ENCODE results near the gene MYO3B.
"Not testable (repeated sequence)": the region's sequence is repeated elsewhere in the genome, so short reads cannot be mapped to it uniquely, and the experiment has no call there.

The MYO3B gene

DNA sequence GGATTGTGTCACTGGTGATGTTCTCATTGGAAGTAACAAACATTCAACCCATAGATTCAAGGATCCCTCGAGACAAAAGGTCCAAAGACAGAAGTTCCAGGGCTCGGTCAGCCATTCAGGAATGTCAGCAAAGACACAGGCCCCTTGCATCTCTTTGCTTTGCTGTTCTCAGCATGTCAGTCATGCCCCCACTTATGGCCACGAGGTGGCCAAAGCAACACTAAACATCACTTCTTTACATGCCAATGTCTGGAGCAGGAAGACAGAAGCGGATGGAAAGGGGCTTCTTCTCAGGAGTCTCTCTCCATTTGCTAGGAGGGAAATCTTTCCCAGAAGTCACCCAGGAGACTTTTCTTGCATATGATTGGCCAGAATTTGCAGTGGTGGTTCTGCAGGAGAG, 345.6 kb downstream of the MYO3B start:
- no peak for DNase-seq

DNA sequence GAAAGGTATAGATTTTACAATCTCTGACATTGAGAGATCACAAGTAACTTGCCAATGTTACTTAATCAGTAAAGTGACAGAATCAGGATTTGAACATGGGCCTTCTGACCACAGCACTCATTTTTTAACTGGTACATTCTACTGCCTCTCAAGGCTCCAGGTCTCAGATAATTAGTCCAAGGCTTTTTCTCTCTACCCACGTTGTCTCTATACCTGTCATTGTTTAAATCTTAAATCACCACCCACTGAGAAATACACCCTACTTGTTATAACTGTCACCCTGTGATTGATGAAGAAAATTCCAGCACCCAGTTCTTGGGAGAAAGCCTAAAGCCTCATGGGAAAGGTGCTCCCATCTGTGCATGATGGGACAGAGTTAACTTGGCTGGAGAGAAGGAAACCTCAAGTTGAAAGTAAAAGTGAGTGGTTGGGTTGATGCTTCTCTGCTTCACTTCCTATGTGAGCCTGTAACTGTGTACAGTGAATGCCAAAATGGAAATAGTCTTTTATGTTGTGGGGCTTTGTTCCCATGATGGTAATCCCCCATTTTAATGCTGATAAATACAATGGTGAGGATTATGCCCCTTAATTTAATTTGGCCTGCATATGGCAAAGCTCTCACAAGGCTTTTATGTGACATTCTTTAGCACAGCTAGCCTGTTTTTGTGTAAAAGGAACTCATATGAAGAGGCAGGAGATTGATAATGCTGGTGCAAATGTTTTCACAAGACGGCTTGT, 347.1 kb downstream of the MYO3B start:
- no peak for DNase-seq

- no peak for DNase-seq
Observed at GRCh38 chr2:170525566-170525900, 347.6 kb downstream of the MYO3B start.

DNA sequence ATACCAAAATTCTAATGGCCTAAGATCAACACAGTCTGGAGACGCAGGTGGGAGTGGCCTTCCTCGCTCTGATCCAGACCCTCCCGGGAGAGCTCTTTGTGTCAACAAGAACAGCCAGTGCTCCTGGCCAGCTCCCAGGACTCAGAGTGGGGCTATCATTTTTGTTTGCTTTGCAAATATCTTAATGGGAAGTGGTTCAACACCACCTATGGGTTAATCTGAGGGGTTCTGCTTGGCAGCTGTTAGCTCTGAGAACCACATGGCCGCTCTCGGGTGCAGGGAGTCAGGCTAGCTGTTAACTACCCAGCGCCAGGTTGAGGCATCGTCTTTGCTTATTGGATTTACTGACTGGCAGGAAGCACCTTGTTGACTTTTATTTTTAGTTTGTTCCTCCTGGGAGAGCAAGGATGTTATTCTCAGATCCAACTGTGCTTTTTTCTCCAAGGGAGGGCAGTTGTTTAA, 352.4 kb downstream of the MYO3B start:
- DNase-seq = no peak

GRCh38 chr2:170530803-170531564, 353.0 kb downstream of the MYO3B start:
- no peak for DNase-seq

DNA sequence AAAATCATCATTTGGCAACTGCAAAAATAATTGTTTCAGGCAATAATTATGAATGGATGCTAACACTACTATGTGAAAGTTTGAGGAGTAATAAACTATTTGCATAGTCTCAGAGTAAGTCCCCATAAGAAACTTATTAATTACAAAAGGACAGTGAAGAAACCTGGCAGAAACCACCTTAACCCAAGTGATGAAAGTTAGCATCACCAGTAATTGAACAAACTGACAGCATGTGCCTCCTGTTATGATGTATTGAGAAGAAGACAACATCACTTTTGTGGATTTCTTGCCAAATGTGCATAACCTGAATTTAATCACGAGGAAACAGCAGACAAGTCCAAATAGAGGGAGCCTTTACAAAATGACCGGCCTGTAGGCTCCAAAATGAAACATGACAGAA, 353.9 kb downstream of the MYO3B start:
- DNase-seq = no peak

DNA sequence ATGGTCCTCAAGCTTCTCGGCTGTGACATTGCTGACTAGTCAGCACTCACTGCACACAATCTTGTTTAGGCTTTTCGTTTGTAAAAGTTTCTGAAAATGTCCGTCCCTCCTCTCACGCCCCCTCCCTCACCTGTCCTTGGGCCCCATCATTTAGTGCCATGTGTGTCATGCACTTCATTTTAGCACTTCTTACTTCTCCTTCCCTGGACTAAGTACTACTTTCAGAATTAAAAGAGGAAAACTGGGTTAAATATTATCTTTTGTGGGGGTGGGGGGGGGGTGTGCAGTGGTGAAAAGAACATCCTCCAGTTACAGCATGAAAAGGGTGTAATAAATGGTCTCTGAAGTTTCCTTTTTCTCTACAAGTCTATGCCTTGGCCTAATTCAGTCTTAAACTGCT, 355.2 kb downstream of the MYO3B start:
- DNase-seq = no peak

GRCh38 chr2:170535552-170535951, 357.6 kb downstream of the MYO3B start:
- no peak for DNase-seq

- DNase-seq = no peak
Observed at GRCh38 chr2:170544817-170545216, 366.9 kb downstream of the MYO3B start.

DNA sequence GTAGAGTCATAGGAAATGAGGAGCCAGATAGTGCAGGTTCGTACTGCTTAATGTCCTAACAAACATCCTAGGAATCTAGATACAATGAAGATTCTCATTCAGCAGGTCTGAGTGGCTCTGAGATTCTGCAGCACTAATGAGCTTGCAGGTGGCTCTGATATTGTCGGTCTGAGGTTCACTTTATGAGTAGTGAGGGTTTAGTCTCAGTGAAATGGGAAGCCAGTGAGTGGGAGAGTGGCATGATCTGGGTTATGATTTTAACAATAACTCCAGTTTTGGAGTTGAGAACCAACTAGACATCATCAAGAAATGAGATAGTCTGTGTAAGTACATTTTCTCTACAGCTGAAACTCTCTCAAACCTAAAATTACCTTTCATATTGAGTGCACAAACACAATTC, 370.4 kb downstream of the MYO3B start:
- DNase-seq = no peak

DNA sequence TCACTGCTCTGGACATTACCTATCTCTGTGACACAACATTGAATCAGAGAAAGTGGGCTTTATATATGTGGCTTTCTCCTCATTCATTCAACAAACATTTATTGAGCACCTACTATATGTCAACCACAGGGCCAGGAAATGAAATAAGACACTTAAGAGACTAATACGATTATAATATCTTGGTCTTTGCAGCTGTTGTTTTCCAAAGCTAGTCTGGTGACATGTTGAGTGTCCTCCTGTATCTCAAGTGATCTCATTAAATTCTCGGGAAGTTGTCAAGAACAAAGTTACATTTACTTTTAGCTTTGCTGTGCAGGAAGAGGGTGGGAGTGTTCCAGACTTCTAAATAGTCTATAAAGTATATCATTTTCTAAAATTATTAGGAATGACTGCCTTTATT, 372.6 kb downstream of the MYO3B start:
- DNase-seq = no peak

DNA sequence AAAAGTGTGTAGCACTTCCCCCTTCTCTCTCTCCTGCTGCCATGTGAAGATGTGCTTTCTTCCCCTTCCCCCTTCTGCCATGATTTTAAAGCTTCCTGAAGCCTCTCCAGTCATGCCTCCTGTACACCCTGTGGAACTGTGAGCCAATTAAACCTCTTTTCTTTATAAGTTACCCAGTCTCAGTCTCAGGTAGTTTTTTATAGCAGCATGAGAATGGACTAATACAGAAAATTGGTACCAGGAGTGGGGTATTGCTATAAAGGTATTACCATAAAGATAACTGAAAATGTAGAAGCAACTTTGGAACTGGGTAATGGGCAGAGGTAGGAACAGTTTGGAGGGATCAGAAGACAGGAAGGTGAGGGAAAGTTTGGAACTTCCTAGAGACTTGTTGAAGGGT, 374.0 kb downstream of the MYO3B start:
- not testable (repeated sequence) for DNase-seq

DNA sequence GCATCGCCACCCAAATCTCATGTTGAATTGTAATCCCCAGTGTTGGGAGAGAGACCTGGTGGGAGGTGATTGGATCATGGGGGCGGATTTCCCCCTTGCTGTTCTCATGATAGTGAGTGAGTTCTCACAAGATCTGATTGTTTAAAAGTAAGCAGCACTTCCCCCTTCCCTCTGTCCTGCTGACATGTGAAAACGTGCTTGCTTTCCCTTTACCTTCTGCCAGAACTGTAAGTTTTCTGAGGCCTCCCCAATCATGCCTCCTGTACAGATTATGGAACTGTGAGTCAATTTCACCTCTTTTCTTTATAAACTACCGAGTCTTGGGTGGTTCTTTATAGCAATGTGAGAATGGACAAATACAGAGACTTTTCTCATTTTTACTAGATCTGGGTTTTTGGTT, 375.8 kb downstream of the MYO3B start:
- DNase-seq = no peak

GRCh38 chr2:170554278-170554955, 376.5 kb downstream of the MYO3B start:
- DNase-seq = no peak

DNA sequence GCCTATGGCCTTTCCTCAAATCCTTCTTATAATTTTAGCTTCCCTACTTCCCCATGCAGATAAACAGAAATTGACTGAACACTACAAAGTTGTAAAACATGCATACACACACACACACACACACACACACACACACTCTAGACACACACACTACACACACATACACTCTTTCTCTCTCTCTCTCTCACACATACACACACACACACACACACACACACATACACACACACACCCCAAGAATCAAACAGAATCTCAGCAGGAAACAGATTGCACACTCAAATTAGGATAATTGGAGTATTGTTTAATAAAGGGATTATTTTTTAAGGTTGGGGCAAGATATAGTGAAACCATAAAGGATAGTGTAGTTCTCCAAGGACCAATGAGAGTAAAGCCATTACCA, 385.0 kb downstream of the MYO3B start:
- DNase-seq = no peak

DNA sequence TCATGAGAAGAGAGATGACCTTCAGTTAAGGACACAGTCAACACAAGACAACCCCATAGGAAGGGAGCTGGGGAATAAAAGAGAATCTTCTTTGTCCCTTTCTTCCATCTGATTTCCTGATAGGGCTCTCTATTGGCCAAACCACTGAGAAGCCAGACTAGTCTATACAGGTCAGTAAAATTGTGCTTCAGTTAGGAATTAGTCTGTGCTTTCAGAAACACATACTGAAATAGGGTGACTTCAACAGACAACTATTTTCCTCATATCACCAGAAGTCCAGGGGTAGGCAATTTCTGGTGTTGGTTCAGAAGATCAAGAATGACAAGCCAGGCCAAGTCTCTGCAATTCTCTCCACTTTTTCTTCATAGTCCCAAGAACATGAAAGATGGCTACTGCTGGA, 385.5 kb downstream of the MYO3B start:
- DNase-seq = no peak

- no peak for DNase-seq
Observed at GRCh38 chr2:170566138-170566537, 388.2 kb downstream of the MYO3B start.

- DNase-seq = no peak
Observed at GRCh38 chr2:170567429-170567828, 389.5 kb downstream of the MYO3B start.

DNA sequence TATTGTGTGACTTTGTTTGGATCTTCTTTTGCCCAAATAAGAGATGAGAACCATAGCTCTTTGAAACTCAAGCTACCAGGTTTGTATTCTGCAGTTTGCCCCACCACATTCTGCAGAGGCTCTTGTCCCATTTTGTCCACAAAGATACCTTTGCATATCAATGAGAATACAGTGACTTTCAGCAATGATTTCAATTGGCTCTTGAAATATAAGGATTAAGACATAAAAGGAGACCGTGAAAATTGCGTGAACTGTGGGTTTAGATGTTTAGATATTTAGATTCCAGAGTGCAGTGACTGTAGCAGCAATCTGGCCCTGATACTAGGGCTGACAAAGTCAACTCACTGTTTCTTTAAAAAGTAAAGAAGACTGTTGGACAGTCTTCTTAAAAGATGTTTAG, 390.6 kb downstream of the MYO3B start:
- DNase-seq = no peak

DNA sequence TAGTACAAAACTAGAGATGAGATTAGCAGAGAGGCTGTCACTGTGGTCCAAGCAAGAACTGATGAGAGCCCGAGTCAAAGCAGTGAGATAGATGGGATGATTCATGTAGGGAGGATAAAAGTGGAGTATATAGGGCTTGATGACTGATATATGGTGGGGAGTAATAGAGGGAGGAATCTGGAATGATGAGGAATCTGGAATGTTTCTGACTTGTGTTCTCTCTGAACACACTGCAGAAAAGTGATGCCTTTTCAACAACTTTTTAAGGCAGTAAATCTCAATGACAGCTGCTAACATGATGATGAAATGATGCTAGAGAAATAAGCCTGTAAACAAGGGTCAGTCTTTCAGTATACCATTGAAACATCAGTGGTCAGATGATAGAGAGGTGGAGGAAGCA, 393.7 kb downstream of the MYO3B start:
- DNase-seq = no peak

- no peak for DNase-seq
Observed at GRCh38 chr2:170573671-170574070, 395.7 kb downstream of the MYO3B start.

GRCh38 chr2:170576296-170576695, 398.3 kb downstream of the MYO3B start:
- DNase-seq = no peak

GRCh38 chr2:170577356-170577755, 399.4 kb downstream of the MYO3B start:
- no peak for DNase-seq

DNA sequence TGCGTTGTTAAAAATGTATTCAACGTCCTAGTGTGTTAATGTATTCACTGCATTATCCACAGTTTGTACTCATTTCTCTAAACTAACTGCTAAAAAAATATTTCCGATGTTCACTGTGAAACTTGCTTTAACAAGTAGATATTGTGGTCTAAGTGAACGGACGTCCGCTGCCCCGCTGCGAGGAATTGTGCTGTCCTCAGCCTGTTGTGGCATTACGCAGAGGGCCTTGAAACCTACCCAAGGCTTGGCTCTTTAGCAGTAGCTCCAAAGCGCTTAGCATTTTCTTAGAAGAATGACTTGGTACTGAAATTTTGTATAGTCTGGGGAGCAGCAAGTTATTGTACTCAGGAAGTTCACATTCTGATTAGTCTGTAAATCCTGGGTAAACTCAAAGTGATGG, 400.7 kb downstream of the MYO3B start:
- no peak for DNase-seq

Measured in hematopoietic multipotent progenitor cell treated with erythropoietin and hydrocortisone succinate and interleukin-3 and kit ligand, for 8 days (in vitro differentiated cells).